ENCODE data around the gene WNT8A.

DNA sequence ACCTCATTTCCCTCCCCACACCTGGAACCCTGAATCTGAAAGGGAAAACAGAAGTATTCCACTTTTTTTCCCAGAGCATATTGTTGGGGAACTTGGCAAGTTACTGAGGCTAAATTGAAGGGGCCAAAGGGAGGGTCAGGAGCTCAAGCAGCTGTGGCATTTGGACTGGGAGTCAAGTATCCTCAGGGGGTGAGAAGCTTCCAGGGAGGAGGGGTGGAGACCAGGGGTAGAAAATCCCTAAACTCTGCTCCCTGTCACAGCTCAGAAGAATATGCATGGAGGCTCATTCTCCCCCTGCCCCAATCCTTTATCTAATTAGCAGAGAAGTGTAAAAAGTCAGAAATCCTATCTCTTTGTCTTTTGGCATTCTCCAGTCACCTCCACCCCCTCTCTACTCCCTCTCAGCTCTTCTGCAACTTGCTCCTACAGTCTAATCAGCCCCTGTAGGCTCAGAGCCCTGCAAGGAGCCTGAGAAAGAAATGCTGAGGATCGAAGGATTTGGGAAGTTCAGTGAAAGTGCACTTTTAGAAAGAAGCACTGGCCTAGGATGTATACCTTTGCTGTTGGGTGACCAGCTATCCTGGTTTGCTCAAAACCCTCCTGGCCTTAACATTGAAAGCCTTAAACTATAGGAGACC, 5.7 kb upstream of the WNT8A start:
- TF ChIP-seq, protein P1, sequence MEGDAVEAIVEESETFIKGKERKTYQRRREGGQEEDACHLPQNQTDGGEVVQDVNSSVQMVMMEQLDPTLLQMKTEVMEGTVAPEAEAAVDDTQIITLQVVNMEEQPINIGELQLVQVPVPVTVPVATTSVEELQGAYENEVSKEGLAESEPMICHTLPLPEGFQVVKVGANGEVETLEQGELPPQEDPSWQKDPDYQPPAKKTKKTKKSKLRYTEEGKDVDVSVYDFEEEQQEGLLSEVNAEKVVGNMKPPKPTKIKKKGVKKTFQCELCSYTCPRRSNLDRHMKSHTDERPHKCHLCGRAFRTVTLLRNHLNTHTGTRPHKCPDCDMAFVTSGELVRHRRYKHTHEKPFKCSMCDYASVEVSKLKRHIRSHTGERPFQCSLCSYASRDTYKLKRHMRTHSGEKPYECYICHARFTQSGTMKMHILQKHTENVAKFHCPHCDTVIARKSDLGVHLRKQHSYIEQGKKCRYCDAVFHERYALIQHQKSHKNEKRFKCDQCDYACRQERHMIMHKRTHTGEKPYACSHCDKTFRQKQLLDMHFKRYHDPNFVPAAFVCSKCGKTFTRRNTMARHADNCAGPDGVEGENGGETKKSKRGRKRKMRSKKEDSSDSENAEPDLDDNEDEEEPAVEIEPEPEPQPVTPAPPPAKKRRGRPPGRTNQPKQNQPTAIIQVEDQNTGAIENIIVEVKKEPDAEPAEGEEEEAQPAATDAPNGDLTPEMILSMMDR (IDR thresholded peaks at IDR 0.05) = no peak
- no peak for TF ChIP-seq POLR2A (IDR thresholded peaks at IDR 0.05)
- TF ChIP-seq POLR2AphosphoS5 (IDR thresholded peaks at IDR 0.05; ENCODE audit: insufficient read depth in 1 of 2, low read depth in 1 of 2) = no peak

All from vagina (tissue), 2 donors.